Natural killer cell (primary cell): ENCODE measurements around the gene JUND. TPM values are rescaled to one million over a fixed set of nuclear protein-coding genes. Genes with fewer than 3 reads are reported as not detected.
A peak's percentile ranks its signal among the peaks of the same experiment; 100 is the strongest.

Experiments used
- ATAC-seq, 3 donors: fragments of 150-1000 bp in 2 of 3; fragments of 200-7000 bp in 1 of 3; cut with Tn5 transposase; 1 replicate in 1 of 3; 2 replicates in 2 of 3; pipeline ENCODE4 v1.10.0; 2021; ENCODE audit warnings: mild to moderate bottlenecking in 2 of 3, moderate library complexity in 2 of 3
- DNase-seq, 2 donors: peaks; one replicate each; pipeline versions ENCODE4 v3.0.0 to v3.0.0-alpha.2; 2013 to 2021; ENCODE audit warnings: mixed read lengths in 1 of 2
- H3K27ac ChIP-seq: one replicate; pipeline ENCODE4 v1.5.1; 2013; ENCODE audit warnings: mild to moderate bottlenecking, low read length
- H3K27me3 ChIP-seq: one replicate; pipeline ENCODE4 v1.6.1; 2013; ENCODE audit warnings: low read length; ENCODE audit not compliant: control insufficient read depth, insufficient read depth
- H3K36me3 ChIP-seq: one replicate; pipeline ENCODE4 v1.6.1; 2013; ENCODE audit warnings: low read length; ENCODE audit not compliant: control insufficient read depth, insufficient read depth
- H3K4me1 ChIP-seq: one replicate; pipeline ENCODE4 v1.6.1; 2013; ENCODE audit warnings: low read length; ENCODE audit not compliant: control insufficient read depth, insufficient read depth
- H3K4me3 ChIP-seq: one replicate; pipeline ENCODE4 v1.5.1; 2013; ENCODE audit warnings: low read length
- H3K9me3 ChIP-seq: one replicate; pipeline ENCODE4 v1.6.1; 2013; ENCODE audit warnings: low read length; ENCODE audit not compliant: control insufficient read depth, insufficient read depth
- H3K27ac Mint-ChIP-seq, 2 donors: one replicate each; pipeline ENCODE4 v1.8.0; 2022; ENCODE audit warnings: mild to moderate bottlenecking in 2 of 2, mixed read lengths in 2 of 2, moderate library complexity in 1 of 2
- H3K27me3 Mint-ChIP-seq, 2 donors: one replicate each; pipeline ENCODE4 v1.8.0; 2022; ENCODE audit warnings: low read depth in 2 of 2, mixed read lengths in 2 of 2
- H3K36me3 Mint-ChIP-seq: one replicate; pipeline ENCODE4 v1.8.0; 2022; ENCODE audit warnings: mixed read lengths
- H3K4me1 Mint-ChIP-seq, 2 donors: one replicate each; pipeline ENCODE4 v1.8.0; 2022; ENCODE audit warnings: mixed read lengths in 2 of 2
- H3K4me3 Mint-ChIP-seq: one replicate; pipeline ENCODE4 v1.8.0; 2022; ENCODE audit warnings: mild to moderate bottlenecking, moderate library complexity, mixed read lengths
- H3K9me3 Mint-ChIP-seq, 2 donors: one replicate each; pipeline ENCODE4 v1.8.0; 2022; ENCODE audit warnings: mixed read lengths in 2 of 2
- CTCF ChIP-seq: fragments of 200-600 bp; IDR thresholded peaks from one replicate; pipeline ENCODE4 v1.8.0; 2022; ENCODE audit warnings: antibody characterized with exemption
- WGBS: methylation state at CpG from one replicate; pipeline ENCODE4 v1.1.7; 2013; ENCODE audit warnings: missing lambda C conversion rate; ENCODE audit not compliant: insufficient coverage; 5-methylcytosine and 5-hydroxymethylcytosine counted together
- intact Hi-C: fragments of 100-400 bp; cut with micrococcal nuclease; formaldehyde crosslinking; loops from one replicate; pipeline ENCODE4 v1.14.2; 2022
- total RNA-seq, 4 donors: library from RNA; stranded (reverse); fragments of 120-200 nt in 1 of 4; gene quantifications; one replicate each; pipeline versions ENCODE4 v1.2.3 to v1.2.4, GENCODE V29; 2013 to 2022

The JUND gene
- total RNA-seq, 3 donors from 2014 or later (not counting 1 experiment from before 2014, with no cell fraction given): 1,182 to 2,122 (median 1,520) TPM

GRCh38 chr19:18265582-18265981 is 15.8 kb downstream of the JUND start:
- Mint-ChIP-seq H3K27me3 (no peaks in the 10 kb centered on the region), H3K36me3 (no peaks in the 10 kb centered on the region), H3K27ac (peak overlapping the region in 1 of 2 donors; percentile 99), H3K4me3 (no peak overlapping the region), H3K9me3 (no peaks in the 10 kb centered on the region), H3K4me1 (peaks cover 0 to 5% of the 10 kb centered on the region in 2 donors)
- no peak for TF ChIP-seq CTCF
- no peaks in the 10 kb centered on the region for H3K4me1 ChIP-seq
- H3K4me3 ChIP-seq: no peak overlapping the region
- WGBS: 93% methylated on average over 7 of the region's 7 CpGs
- no peaks in the 10 kb centered on the region for H3K9me3 ChIP-seq
- DNase-seq (no peak), ATAC-seq (no peak)
- no peak overlapping the region for H3K27ac ChIP-seq
- intact Hi-C loops: no loop called here
- H3K27me3 ChIP-seq: no peaks in the 10 kb centered on the region
- H3K36me3 ChIP-seq: peaks cover 33% of the 10 kb centered on the region

- no peak overlapping the region for H3K4me3 ChIP-seq
- ATAC-seq (no peak), DNase-seq (no peak)
- Mint-ChIP-seq H3K36me3 (no peaks in the 10 kb centered on the region), H3K9me3 (no peaks in the 10 kb centered on the region), H3K27ac (no peak overlapping the region), H3K4me3 (no peak overlapping the region), H3K4me1 (peaks cover 0 to 5% of the 10 kb centered on the region in 2 donors), H3K27me3 (no peaks in the 10 kb centered on the region)
- intact Hi-C loops: no loop called here
- no peaks in the 10 kb centered on the region for H3K27me3 ChIP-seq
- WGBS: 96% methylated on average over 23 of the region's 23 CpGs
- H3K9me3 ChIP-seq: no peaks in the 10 kb centered on the region
- no peak for TF ChIP-seq CTCF
- H3K27ac ChIP-seq: no peak overlapping the region
- H3K36me3 ChIP-seq: peaks cover 33% of the 10 kb centered on the region
- H3K4me1 ChIP-seq: no peaks in the 10 kb centered on the region
Measured at GRCh38 chr19:18264971-18265540, 16.4 kb downstream of the JUND start.

- H3K27ac Mint-ChIP-seq: no peak overlapping the region
Measured at GRCh38 chr19:18264137-18264854, 17.1 kb downstream of the JUND start.

More at GRCh38 chr19:18264137-18264854, 17.1 kb downstream of the JUND start:
- no peak overlapping the region for H3K27ac ChIP-seq
- ATAC-seq (no peak), DNase-seq (peak in 1 of 2 donors; percentile 21)
- Mint-ChIP-seq H3K9me3 (no peaks in the 10 kb centered on the region), H3K4me1 (peaks cover 0 to 5% of the 10 kb centered on the region in 2 donors), H3K27me3 (no peaks in the 10 kb centered on the region), H3K4me3 (no peak overlapping the region), H3K36me3 (no peaks in the 10 kb centered on the region)
- H3K9me3 ChIP-seq: no peaks in the 10 kb centered on the region
- H3K4me3 ChIP-seq: no peak overlapping the region
- peaks cover 33% of the 10 kb centered on the region for H3K36me3 ChIP-seq
- 96% methylated on average over 23 of the region's 23 CpGs for WGBS
- no peaks in the 10 kb centered on the region for H3K27me3 ChIP-seq
- intact Hi-C loops: no loop called here
- H3K4me1 ChIP-seq: no peaks in the 10 kb centered on the region
- TF ChIP-seq CTCF: no peak
